Activated T-cell treated with anti-CD3 and anti-CD28 coated beads for 48 hours (primary cell): ENCODE results near the gene HMGCS2.
"Not testable (repeated sequence)": the region's sequence is repeated elsewhere in the genome, so short reads cannot be mapped to it uniquely, and the experiment has no call there.

ENCODE experiments used
- DNase-seq: peaks from one replicate; pipeline ENCODE4 v3.0.0-alpha.2; 2020; ENCODE audit warnings: low read depth

The HMGCS2 gene

DNA sequence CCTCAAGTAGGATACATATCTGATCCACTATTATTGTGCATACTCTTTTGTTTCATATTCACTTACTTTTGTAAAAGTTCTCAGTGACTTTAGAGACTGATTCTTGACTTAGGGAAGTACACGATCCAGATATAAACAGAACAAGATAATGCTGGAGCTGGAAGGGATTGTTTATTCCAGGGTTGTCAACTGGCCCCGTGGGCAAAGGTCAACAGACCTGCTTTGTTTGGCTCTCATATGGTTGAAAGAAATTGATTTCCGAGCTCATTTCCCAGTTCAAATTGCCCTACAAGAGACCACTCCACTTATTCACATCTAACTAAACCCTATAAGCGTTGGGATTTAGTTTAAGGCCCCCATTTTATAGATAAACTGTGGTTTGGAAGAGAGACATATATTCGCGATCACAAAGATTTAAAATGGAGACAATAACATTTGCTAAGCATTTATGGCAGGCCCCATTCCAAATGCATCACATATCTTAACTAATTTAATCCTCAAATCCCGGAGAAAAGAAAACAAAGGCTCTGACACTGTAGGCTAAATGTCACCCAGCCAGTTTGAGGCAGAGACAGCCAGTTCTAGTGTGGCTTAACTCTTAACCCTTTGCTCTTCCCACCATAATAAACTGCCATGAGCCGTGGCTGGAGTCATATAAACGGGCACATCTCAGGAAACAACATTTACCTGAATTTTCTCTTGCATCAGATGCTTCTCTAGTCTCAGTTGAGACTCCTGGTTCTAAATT lies 21.9 kb upstream of the HMGCS2 start:
- DNase-seq = no peak

DNA sequence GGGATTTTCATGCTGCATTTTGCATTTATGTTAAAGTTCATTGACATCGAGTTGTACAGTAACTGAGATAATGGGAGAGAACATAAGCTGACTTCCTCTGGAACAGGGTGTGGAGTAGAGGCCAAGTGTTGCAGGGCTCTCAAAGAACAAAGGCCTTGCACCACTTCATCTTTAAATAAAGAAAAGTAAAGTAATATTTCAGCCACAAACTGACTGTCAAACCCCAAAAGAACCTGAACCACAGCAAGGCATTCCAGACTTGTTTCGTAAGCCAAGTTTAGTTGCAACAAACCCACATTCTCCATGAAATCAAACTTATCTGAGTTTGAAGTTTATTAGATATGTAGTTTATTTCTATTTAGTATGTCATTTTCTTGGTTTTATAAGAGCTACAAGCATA lies 19.1 kb upstream of the HMGCS2 start:
- DNase-seq = no peak

DNA sequence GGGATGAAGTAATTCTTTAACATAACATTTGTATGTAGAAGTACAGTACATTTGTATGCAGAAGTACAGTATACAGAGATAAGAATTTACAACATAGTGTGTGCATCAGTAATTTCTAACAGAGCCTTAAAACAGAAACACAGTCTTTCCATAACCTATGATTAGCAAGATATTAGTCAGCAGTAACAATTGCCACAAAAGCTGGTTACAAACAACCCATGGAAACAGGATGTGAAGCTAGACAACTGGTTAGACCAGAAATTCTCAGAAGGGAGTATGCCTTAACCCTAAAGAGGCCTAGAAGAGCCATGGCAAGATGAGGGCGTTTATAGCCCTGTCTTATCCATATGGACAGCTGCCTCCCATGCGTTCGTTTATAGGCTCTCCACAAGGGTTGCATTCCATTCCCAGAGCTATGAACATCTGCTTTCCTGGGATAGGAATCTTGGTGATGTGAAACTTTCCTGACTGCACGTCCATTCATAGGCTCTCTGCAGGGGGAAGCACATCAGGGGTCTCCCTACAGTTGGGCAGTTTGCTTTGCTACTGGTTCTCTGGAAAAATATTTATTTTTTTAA lies 17.9 kb upstream of the HMGCS2 start:
- not testable (repeated sequence) for DNase-seq

DNA sequence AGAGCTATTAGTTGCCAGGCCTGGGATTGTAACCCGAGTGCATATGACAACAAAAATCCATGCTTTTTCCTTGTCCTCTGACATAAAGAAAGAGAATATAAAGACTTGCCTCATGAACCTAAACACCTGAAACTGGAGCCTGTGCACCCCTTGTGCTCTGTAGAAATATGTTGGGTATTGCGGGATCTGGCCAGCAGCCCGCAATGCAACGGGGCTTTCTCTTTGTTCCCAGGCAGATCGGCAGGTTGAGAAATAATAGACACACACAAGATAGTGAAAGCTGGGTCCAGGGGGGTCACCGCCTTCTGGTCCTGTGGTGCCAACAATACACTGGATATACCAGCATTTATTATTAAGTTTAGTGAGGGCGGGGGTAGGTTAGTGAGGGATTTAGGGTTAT lies 17.3 kb upstream of the HMGCS2 start:
- not testable (repeated sequence) for DNase-seq

GRCh38 chr1:119784191-119784781 lies 15.6 kb upstream of the HMGCS2 start:
- no peak for DNase-seq

GRCh38 chr1:119783354-119784185 lies 14.9 kb upstream of the HMGCS2 start:
- DNase-seq = no peak

GRCh38 chr1:119782631-119783325 lies 14.1 kb upstream of the HMGCS2 start:
- DNase-seq = no peak

DNA sequence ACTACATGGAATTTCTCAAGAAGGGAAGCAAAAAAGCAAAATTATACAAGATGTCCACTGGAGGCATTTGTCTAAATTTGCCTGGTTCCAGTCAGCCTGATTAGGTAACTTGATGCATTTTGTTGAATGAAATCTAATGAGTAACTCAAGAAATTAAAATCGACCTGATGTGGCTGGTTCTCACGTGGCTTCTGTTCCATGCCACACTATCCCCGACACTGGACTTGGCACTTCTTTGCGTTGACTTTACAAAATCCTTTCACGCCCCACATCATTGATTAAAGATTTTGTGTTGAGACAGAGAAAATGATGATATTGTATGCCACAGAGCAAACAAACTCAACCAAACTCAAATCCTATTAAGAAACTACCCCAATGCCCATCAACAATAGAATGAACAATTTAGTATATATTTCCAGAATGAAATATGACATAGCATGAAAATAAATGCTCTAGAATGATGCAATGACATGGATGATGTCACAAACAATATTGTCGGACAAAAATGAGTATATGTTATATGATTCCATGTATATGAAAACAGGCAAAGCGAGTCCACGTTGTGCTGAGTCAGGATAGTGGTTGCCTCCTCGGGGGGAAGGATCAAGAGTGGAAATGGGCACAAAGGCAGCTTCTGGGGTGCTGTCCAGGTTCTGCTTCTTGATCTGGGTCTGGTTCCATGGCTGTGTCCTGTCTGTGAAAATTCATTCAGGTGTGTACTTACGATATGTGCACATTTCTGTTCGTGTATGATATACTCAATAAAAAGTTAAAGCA lies 12.9 kb upstream of the HMGCS2 start:
- no peak for DNase-seq

DNA sequence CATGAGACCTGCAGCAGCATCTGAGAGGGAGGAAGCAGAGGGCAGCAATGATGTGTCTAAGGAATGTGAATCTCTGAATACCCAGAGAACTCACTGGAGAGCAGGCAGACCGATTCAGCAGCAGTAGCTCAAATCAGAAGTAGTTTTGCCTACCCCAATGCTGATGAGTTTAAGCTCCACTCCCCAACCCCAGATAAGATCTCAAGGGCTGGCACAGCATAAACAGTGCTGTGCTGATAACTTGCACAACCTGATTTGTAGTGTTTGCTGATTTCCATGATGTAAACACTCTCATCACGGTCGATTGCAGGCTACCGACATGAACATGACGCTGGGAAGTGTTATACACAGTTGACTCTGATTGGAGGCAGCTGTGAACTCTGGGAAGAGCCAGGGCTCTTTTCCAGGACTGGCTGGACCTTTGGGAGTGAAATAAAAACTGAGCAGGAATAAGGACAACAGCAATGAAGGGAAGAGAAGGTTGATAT lies 11.2 kb upstream of the HMGCS2 start:
- no peak for DNase-seq

DNA sequence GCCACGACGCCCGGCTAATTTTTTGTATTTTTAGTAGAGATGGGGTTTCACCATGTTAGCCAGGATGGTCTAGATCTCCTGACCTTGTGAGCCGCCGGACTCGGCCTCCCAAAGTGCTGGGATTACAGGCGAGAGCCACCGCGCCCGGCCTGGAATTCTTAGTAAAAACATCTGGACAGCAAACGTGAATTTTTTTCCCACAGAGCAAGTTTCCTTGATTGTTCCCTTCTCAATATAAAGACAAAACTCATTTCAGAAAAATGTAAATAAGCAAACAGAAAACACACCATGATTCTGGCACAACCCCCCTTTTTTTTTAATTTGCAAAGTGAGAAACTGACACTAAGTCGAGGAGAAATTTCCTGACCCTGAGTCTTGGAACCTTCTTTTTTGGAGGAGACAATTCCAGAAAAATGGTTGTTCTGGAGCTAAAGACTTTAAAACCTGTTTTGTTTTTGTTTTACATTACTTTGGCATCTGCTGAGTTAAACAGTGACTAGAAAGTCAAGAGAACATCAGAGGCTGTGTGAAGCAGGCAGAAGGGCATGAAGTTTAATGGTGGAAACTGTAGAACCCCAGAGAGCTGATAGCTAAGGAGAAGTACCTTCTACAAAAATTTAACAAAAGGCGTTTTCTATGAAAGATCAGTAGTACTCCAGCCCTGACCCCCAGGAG lies 10.3 kb upstream of the HMGCS2 start:
- DNase-seq = no peak

GRCh38 chr1:119778359-119778758 lies 9.7 kb upstream of the HMGCS2 start:
- no peak for DNase-seq

DNA sequence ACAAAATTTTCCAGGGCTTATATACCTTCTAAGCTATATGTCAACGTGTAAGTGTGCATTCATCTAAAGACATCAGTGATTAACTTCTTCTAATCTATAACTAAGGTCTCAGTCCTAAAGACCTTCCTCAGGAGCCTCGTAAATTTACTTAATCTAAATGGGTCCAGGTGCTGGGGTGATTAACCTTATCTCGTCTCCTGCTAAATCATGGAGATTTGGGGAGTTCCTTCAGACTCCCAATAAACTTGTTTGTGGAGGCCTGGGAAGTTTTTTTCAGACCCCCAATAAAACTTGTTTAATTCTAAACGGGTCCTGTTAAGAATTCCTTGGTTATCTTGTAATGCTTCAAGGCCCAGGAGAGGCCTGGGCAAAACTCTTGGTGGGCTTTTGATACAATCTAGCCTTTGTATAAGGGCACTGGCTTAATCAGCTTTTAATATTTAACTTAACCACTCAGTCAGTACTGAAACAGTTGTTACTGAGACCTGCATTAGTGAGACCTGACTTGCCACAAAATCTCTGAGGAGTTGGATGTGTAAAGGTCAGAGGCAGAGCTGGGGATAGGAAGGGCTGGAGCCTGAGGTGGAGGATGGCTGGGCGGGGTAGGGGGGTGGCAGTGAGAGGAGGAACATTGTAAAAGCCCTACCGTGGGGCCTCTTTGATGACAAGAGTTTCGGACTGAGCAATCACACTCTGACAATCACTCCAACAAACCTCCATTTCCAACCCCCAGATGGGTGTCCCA lies 6.2 kb upstream of the HMGCS2 start:
- DNase-seq = no peak

DNA sequence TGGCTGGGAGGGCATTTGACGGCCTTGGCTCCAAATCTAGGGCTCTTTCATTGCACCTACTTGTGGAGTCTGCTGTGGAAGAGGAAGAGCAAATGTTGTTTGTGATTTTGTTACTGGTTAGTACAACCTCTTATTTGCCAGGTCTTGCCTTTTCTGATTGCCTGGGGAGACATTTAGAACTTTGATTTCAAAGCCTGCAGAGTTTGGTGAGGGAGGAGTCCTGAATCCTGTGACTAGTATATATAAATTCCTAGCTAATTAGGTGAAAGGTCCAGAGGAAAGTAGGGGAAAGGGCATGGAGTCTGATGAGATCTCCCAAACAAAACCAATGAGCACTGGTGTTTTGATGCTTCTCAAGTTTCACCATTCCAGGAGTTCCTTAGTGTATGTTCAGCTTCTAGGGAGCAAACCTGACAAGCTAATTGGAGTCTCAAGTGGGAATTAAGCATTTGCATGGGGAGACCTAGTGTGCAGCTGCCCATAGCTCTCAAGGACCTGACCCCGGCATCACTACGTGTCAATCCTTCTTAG lies 5.1 kb upstream of the HMGCS2 start:
- no peak for DNase-seq

GRCh38 chr1:119772298-119772697 lies 3.6 kb upstream of the HMGCS2 start:
- DNase-seq = no peak

- DNase-seq = no peak
These were observed 3.1 kb upstream of the HMGCS2 start for GRCh38 chr1:119771770-119772169.

DNA sequence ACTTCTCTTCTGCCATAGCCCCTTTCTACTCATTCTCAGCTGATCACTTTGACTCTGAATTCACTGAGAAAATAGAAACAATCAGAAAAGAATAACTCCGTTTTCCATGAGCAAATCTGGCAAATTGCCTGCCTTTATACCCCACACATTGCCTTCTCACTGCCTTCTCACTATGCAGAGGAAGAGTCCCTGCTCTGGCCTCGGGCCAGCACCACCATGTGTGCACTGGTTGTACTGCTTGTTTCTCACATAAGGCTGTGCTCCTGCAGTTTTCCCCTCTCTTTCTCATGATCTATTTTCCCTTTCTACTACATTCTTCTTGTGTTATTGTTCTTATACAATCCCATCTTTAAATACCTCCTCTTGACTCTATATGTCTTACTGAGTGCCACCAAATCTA lies 2.3 kb upstream of the HMGCS2 start:
- no peak for DNase-seq

DNA sequence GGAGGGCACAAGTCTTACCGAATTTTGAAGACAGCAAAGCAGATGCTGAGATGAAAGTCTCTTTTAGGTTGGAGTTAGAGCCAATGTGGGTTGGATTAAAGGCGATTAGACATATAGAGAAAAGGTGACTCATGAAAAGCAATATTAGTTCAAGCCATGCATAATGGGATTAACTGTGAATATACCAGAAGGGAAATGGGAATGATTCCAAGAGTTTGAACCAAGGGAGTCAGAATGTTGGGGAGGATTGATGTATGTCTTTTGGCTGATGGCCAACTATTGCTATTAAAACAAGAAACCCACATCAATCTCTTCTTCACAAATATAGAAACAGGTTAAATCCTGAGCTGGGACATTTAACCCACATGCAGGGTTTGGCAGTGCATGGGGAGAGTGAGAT lies 1.2 kb downstream of the HMGCS2 start:
- no peak for DNase-seq

DNA sequence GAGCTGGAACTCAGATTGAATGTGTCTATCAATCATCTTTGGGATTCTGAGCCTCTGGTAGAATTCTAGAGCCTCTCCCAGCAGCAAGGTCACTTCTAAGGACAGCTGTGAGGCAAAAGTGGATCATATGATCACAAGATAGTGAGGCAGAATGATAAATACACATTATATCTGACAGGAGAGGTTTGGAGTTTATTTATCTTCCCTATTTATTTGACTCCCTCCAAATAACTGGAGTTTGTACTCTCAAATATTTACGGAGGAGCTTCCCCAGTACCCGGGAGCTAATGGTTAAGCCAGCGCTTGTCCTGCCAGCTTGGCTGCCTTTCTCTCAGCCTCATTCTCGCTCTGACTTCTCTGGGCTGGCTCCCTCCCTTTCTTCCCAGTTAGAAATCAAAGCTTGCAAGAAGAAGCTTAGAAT lies 2.3 kb downstream of the HMGCS2 start:
- DNase-seq = no peak

- no peak for DNase-seq
These were observed 4.5 kb downstream of the HMGCS2 start for GRCh38 chr1:119764220-119764619.

GRCh38 chr1:119762953-119763352 lies 5.8 kb downstream of the HMGCS2 start:
- DNase-seq = no peak
